Stimulated activated CD4-positive, alpha-beta T cell treated with anti-CD3 and anti-CD28 coated beads, Interleukin-15, amount 100 ng/mL, for 24 hours (primary cell): Measurements from ENCODE around the gene TMEM132C.
A peak's percentile ranks its signal among the peaks of the same experiment; 100 is the strongest.
"Not testable (repeated sequence)": the region's sequence is repeated elsewhere in the genome, so short reads cannot be mapped to it uniquely, and the experiment has no call there.

Experiments
- DNase-seq: peaks from one replicate; pipeline ENCODE4 v3.0.0-alpha.2; 2020

The TMEM132C gene

GRCh38 chr12:128267131-128267622 is at the start of gene TMEM132C:
Gene TMEM132C, plus strand, starts transcription at chr12:128267170. Its CDS starts 233 bp downstream, at chr12:128267403.
- DNase-seq, result no peak

- DNase-seq, result no peak
Measured at GRCh38 chr12:128224226-128224625, 42.7 kb upstream of the TMEM132C start.

- DNase-seq, result no peak
Measured at GRCh38 chr12:128228581-128228980, 38.4 kb upstream of the TMEM132C start.

GRCh38 chr12:128235635-128236417 is 31.1 kb upstream of the TMEM132C start:
- DNase-seq, result no peak

- DNase-seq, result no peak
Measured at GRCh38 chr12:128236525-128236924, 30.4 kb upstream of the TMEM132C start.

- DNase-seq, result no peak
Measured at GRCh38 chr12:128240745-128241144, 26.2 kb upstream of the TMEM132C start.

- no peak for DNase-seq
Measured at GRCh38 chr12:128245121-128245520, 21.8 kb upstream of the TMEM132C start.

GRCh38 chr12:128245905-128246304 is 21.1 kb upstream of the TMEM132C start:
- DNase-seq, result no peak

- no peak for DNase-seq
Measured at GRCh38 chr12:128250096-128250495, 16.9 kb upstream of the TMEM132C start.

- not testable (repeated sequence) for DNase-seq
Measured at GRCh38 chr12:128253829-128254228, 13.1 kb upstream of the TMEM132C start.

GRCh38 chr12:128258866-128259555 is 8.0 kb upstream of the TMEM132C start:
- no peak for DNase-seq

- DNase-seq, result peak; percentile 8
Measured at GRCh38 chr12:128259556-128260070, 7.4 kb upstream of the TMEM132C start.

GRCh38 chr12:128261757-128262156 is 5.2 kb upstream of the TMEM132C start:
- no peak for DNase-seq

GRCh38 chr12:128265566-128265965 is 1.4 kb upstream of the TMEM132C start:
- no peak for DNase-seq

- DNase-seq, result no peak
Measured at GRCh38 chr12:128266086-128266485, 884 bp upstream of the TMEM132C start.

GRCh38 chr12:128266541-128267130 is 334 bp upstream of the TMEM132C start:
- no peak for DNase-seq

GRCh38 chr12:128267651-128268378 is 845 bp downstream of the TMEM132C start:
- no peak for DNase-seq

GRCh38 chr12:128268379-128268995 is 1.5 kb downstream of the TMEM132C start:
- DNase-seq, result no peak

GRCh38 chr12:128269181-128269591 is 2.2 kb downstream of the TMEM132C start:
- DNase-seq, result no peak

GRCh38 chr12:128276471-128276870 is 9.5 kb downstream of the TMEM132C start:
- no peak for DNase-seq

- DNase-seq, result no peak
Measured at GRCh38 chr12:128286970-128287369, 20.0 kb downstream of the TMEM132C start.

GRCh38 chr12:128288357-128288756 is 21.4 kb downstream of the TMEM132C start:
- no peak for DNase-seq
